HG03432 (cell line): ENCODE data around the gene FRK.
"Not testable (repeated sequence)": the region's sequence is repeated elsewhere in the genome, so short reads cannot be mapped to it uniquely, and the experiment has no call there.

ENCODE experiments used
- ATAC-seq: cut with Tn5 transposase; IDR thresholded peaks from one replicate; pipeline ENCODE4 v1.9.1; 2021; ENCODE audit warnings: mild to moderate bottlenecking, moderate library complexity; ENCODE audit not compliant: unreplicated experiment

The FRK gene

GRCh38 chr6:116060572-116061283 lies at the start of gene FRK:
FRK (minus strand) TSS chr6:116060891; CDS start chr6:116060311, 580 bp downstream.
- peak; percentile 23 for ATAC-seq

- no peak for ATAC-seq
Observed at GRCh38 chr6:116108836-116109235, 48.1 kb upstream of the FRK start.

GRCh38 chr6:116106146-116106545 lies 45.5 kb upstream of the FRK start:
- ATAC-seq: no peak

GRCh38 chr6:116105247-116105646 lies 44.6 kb upstream of the FRK start:
- no peak for ATAC-seq

GRCh38 chr6:116104636-116105035 lies 43.9 kb upstream of the FRK start:
- ATAC-seq: no peak

GRCh38 chr6:116102873-116103272 lies 42.2 kb upstream of the FRK start:
- ATAC-seq: no peak

- no peak for ATAC-seq
Observed at GRCh38 chr6:116101790-116102189, 41.1 kb upstream of the FRK start.

GRCh38 chr6:116101302-116101718 lies 40.6 kb upstream of the FRK start:
- ATAC-seq: no peak

- peak; percentile 90 for ATAC-seq
Observed at GRCh38 chr6:116100419-116101301, 40.0 kb upstream of the FRK start, which contains the start of gene NT5DC1. NT5DC1 (plus strand) TSS chr6:116100853; CDS start chr6:116100931, 78 bp downstream.

GRCh38 chr6:116099036-116099435 lies 38.3 kb upstream of the FRK start:
- no peak for ATAC-seq

- ATAC-seq: no peak
Observed at GRCh38 chr6:116096979-116097816, 36.5 kb upstream of the FRK start.

GRCh38 chr6:116096048-116096759 lies 35.5 kb upstream of the FRK start:
- not testable (repeated sequence) for ATAC-seq

- no peak for ATAC-seq
Observed at GRCh38 chr6:116094041-116094440, 33.4 kb upstream of the FRK start.

- ATAC-seq: peak; percentile 64
Observed at GRCh38 chr6:116090251-116090650, 29.6 kb upstream of the FRK start.

- ATAC-seq: no peak
Observed at GRCh38 chr6:116088946-116089345, 28.3 kb upstream of the FRK start.

GRCh38 chr6:116087437-116088027 lies 26.8 kb upstream of the FRK start:
- ATAC-seq: peak; percentile 96

- ATAC-seq: no peak
Observed at GRCh38 chr6:116084284-116084683, 23.6 kb upstream of the FRK start.

GRCh38 chr6:116083052-116083451 lies 22.4 kb upstream of the FRK start:
- no peak for ATAC-seq

- no peak for ATAC-seq
Observed at GRCh38 chr6:116078945-116079344, 18.3 kb upstream of the FRK start.

GRCh38 chr6:116078522-116078921 lies 17.8 kb upstream of the FRK start:
- ATAC-seq: no peak
